GM19328 (cell line): ENCODE results near the gene RRP8.

ENCODE experiments used
- ATAC-seq: cut with Tn5 transposase; IDR thresholded peaks from one replicate; pipeline ENCODE4 v1.9.1; 2021; ENCODE audit warnings: mild to moderate bottlenecking, moderate library complexity; ENCODE audit not compliant: unreplicated experiment

Gene RRP8

DNA sequence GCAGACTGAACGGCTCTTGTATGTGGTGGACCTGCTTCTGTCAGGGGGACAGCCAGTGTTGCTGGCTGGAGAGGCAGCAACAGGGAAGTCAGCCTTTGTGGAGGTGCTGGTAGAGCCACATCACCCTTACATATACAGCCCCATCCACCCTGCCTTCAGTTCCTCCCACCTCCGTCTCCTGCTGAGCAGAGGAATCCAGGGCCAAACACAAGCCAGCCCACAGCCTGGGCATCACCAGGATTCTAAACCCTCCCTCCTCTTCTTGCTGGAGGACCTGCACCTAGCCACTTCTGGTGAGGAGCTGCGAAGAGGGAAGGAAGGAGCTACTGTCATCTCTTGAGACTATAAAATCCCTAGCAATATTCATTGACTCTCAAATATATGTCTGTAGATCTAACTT is 54.8 kb downstream of the RRP8 start:
- ATAC-seq: no peak

DNA sequence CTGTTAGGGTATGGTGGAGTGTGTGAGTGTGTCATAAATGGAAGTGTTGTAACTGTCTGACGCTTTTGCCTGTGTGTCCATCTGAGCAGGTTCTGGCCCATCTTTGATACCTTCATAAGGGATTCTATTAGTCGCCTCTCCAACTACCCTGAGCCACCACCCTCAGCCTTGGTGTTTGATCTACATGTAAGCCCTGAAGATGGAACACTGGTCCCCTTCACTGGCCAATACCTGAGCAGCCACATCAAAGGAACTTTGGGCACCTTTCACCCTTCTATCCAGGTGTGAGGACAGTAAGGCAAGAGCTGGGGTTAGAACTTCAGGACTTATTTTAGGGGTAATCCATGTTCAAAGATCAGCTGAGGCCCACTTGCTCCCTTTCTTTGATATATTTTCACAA is 55.3 kb downstream of the RRP8 start:
- ATAC-seq: no peak

- no peak for ATAC-seq
Observed at GRCh38 chr11:6547177-6547576, 56.2 kb downstream of the RRP8 start.

- ATAC-seq: no peak
Observed at GRCh38 chr11:6546735-6547134, 56.7 kb downstream of the RRP8 start.

DNA sequence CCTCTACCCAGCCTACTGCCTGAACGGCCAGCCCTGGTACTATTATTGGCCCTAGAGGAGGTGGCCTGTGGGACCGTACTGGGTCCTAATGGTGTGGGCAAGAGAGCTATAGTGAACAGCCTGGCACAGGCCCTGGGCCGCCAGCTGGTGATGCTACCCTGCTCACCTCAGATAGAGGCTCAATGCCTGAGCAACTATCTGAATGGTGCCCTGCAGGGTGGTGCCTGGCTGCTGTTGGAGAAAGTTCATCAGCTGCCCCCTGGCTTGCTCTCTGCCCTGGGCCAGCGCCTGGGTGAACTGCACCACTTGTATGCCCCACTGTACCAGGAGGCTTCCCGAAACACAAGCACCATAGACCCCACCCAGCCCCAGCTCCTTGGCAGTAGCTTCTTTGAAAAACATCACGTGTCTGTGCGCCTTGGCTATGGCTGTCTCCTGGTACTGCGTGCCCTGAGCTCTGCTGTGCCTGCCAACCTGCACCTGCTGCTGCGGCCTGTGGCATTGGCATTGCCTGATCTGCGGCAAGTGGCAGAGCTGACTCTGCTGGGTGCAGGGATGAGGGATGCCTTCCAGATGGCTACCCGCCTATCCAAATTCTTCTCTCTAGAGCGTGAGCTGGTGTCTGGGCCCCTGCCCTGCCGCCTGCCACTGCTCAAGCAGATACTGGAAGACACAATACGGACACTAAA is 57.4 kb downstream of the RRP8 start:
- no peak for ATAC-seq
